ENCODE data around the gene EFR3B.

- TF ChIP-seq ESRRA (IDR thresholded peaks at IDR 0.05; ENCODE audit: low read length) = no peak
- TF ChIP-seq JUND (IDR thresholded peaks at IDR 0.05; ENCODE audit: low read depth, low read length) = no peak
- TF ChIP-seq STAT1 (conservative IDR thresholded peaks at IDR 0.05) = no peak
- TF ChIP-seq EGR1 (IDR thresholded peaks at IDR 0.05; ENCODE audit: borderline replicate concordance in 1 of 2, low read depth in 2 of 2, low read length in 2 of 2) = no peak
- no peak for TF ChIP-seq MTA3 (IDR thresholded peaks at IDR 0.05; ENCODE audit: borderline replicate concordance, low read length)
- TF ChIP-seq, protein P1, sequence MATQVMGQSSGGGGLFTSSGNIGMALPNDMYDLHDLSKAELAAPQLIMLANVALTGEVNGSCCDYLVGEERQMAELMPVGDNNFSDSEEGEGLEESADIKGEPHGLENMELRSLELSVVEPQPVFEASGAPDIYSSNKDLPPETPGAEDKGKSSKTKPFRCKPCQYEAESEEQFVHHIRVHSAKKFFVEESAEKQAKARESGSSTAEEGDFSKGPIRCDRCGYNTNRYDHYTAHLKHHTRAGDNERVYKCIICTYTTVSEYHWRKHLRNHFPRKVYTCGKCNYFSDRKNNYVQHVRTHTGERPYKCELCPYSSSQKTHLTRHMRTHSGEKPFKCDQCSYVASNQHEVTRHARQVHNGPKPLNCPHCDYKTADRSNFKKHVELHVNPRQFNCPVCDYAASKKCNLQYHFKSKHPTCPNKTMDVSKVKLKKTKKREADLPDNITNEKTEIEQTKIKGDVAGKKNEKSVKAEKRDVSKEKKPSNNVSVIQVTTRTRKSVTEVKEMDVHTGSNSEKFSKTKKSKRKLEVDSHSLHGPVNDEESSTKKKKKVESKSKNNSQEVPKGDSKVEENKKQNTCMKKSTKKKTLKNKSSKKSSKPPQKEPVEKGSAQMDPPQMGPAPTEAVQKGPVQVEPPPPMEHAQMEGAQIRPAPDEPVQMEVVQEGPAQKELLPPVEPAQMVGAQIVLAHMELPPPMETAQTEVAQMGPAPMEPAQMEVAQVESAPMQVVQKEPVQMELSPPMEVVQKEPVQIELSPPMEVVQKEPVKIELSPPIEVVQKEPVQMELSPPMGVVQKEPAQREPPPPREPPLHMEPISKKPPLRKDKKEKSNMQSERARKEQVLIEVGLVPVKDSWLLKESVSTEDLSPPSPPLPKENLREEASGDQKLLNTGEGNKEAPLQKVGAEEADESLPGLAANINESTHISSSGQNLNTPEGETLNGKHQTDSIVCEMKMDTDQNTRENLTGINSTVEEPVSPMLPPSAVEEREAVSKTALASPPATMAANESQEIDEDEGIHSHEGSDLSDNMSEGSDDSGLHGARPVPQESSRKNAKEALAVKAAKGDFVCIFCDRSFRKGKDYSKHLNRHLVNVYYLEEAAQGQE (IDR thresholded peaks at IDR 0.05; ENCODE audit: low read depth, low read length) = no peak
Observed at GRCh38 chr2:25177211-25177611, 135.3 kb downstream of the EFR3B start.
